ENCODE data around the gene MMP19. TPM values are rescaled to one million over a fixed set of nuclear protein-coding genes. Genes with fewer than 3 reads are reported as not detected.

The MMP19 gene, protein sequence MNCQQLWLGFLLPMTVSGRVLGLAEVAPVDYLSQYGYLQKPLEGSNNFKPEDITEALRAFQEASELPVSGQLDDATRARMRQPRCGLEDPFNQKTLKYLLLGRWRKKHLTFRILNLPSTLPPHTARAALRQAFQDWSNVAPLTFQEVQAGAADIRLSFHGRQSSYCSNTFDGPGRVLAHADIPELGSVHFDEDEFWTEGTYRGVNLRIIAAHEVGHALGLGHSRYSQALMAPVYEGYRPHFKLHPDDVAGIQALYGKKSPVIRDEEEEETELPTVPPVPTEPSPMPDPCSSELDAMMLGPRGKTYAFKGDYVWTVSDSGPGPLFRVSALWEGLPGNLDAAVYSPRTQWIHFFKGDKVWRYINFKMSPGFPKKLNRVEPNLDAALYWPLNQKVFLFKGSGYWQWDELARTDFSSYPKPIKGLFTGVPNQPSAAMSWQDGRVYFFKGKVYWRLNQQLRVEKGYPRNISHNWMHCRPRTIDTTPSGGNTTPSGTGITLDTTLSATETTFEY
- total RNA-seq (1 to 10 TPM; 1.4 to 2.8 (median 1.8) TPM), polyA plus RNA-seq (1 to 10 TPM in 2 of 3 donors, under 1 TPM in 1; 0.66 to 4.1 (median 1.1) TPM)
- long read RNA-seq, donor 1, partial matches to known transcripts: 1 of 1 reads
- long read RNA-seq, donor 1, other reads (novel, unspliced or antisense): 0 of 1 reads
- long read RNA-seq, donor 2, partial matches to known transcripts: 1 of 4 reads
- long read RNA-seq, donor 2, other reads (novel, unspliced or antisense): 1 of 4 reads

DNA sequence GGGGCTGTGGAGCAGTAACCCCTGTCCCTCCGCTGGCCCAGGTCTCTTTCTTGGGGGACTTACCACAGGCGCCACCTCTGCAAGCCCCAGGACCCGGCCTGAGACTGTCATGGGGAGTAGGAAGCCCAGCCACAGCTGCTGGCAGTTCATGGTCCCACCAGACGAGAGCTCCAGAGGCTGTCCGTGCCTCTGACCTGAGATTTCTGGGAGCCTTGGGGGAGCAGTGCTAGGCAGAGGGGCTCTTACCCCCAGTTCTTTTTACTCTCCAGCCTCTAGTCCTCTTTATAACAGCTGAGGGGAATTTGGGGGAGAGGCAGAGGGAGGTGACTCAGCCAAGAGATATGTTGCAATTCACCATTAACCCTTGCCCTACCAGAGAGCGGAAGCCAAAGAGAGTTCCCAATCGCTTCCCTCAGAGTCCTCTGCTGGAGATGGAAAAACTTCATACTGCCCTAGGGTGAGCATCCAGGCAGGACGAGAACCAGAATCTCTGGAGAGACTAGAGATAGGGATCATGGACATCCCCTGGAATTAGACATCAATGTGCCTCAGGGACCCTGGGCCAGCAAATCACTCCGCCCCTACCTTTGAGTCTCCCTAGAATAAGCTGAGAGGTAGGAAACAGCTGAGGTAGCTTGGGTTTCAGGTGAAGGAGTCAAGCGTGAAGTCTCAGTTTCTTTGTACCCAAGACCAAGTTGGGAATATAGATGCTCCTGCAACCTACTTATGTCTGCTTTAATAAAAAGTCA lies at the start of gene MMP19:
Gene MMP19, minus strand, starts transcription at position 256 of the 749 bp plus-strand sequence. Its CDS starts 106 bp downstream, at position 150.
- TF ChIP-seq, protein P1, sequence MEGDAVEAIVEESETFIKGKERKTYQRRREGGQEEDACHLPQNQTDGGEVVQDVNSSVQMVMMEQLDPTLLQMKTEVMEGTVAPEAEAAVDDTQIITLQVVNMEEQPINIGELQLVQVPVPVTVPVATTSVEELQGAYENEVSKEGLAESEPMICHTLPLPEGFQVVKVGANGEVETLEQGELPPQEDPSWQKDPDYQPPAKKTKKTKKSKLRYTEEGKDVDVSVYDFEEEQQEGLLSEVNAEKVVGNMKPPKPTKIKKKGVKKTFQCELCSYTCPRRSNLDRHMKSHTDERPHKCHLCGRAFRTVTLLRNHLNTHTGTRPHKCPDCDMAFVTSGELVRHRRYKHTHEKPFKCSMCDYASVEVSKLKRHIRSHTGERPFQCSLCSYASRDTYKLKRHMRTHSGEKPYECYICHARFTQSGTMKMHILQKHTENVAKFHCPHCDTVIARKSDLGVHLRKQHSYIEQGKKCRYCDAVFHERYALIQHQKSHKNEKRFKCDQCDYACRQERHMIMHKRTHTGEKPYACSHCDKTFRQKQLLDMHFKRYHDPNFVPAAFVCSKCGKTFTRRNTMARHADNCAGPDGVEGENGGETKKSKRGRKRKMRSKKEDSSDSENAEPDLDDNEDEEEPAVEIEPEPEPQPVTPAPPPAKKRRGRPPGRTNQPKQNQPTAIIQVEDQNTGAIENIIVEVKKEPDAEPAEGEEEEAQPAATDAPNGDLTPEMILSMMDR (IDR thresholded peaks at IDR 0.05): no peak

DNA sequence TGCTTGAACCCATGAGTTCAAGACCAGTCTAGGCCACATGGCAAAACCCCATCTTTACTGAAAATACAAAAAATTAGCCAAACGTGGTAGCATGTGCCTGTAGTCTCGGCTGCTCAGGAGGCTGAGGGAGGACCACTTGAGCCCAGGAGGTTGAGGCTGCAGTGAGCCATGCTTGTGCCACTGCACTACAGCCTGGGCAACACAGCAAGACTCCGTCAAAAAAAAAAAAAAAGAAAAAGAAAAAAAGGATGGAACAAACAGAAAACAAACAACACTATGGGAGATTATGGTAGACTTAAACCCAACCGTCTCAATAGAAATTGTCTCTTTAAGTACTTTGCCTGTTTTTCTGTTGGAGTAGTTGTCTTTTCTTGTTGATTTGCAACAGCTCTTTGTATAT lies 48.6 kb upstream of the MMP19 start:
- 89 to 90% (median 90%) methylated on average over 4 of the region's 4 CpGs for WGBS, 3 donors
- ATAC-seq (no peak), DNase-seq (no peak)
- Histone ChIP-seq H3K9me3 (no peaks in the 10 kb centered on the region), H3K4me1 (no peaks in the 10 kb centered on the region), H3K4me3 (no peak overlapping the region), H3K36me3 (ENCODE audit: insufficient read depth in 1 of 2, low read depth in 1 of 2) (no peaks in the 10 kb centered on the region), H3K27me3 (ENCODE audit: insufficient read depth in 3 of 3, low read length in 2 of 3) (no peaks in the 10 kb centered on the region), H3K27ac (no peak overlapping the region)
- intact Hi-C loops (cut with DNase I): no loop called here
- TF ChIP-seq, protein P1 (IDR thresholded peaks at IDR 0.05): no peak

More for the DNA sequence above, at the start of gene MMP19:
- Histone ChIP-seq H3K36me3 (ENCODE audit: insufficient read depth in 1 of 2, low read depth in 1 of 2) (no peaks in the 10 kb centered on the region), H3K4me1 (no peaks in the 10 kb centered on the region), H3K4me3 (peak within 1 kb of the TSS; percentile 35), H3K27ac (no peak within 1 kb of the TSS), H3K9me3 (no peaks in the 10 kb centered on the region), H3K27me3 (ENCODE audit: insufficient read depth in 3 of 3, low read length in 2 of 3) (peaks cover 0 to 9% (median 3%) of the 10 kb centered on the region in 3 donors)
- no peak for DNase-seq
- 48 to 63% (median 52%) methylated on average over 8 to 10 of the region's 10 CpGs for WGBS, 3 donors
- peak; percentile 40 to 66 (median 48) for ATAC-seq
- intact Hi-C loops (cut with DNase I): no loop called here

DNA sequence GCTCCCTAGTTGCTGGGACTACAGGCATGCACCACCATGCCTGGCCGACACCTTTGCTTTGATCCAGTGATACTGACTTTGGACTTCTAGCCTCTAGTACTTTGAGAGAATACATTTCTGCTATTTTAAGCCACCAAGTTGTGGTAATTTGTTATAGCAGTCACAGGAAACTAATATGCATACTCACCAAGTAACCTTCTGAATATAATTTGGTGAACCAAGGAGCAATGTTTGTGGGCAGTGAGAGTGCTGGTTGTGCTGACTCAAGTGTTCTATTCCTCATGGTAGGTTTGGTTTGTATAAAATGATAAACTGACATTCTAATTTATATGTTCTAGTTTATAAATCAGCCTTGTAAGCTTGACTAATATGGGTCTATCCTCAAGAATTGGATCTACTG lies 42.4 kb upstream of the MMP19 start:
- no peaks in the 10 kb centered on the region for H3K36me3 ChIP-seq (ENCODE audit: insufficient read depth in 1 of 2, low read depth in 1 of 2)
- H3K4me1 ChIP-seq: no peaks in the 10 kb centered on the region
- TF ChIP-seq, protein P1 (IDR thresholded peaks at IDR 0.05): no peak
- 83 to 91% (median 88%) methylated on average over 1 of the region's 1 CpG for WGBS, 3 donors
- H3K9me3 ChIP-seq: no peaks in the 10 kb centered on the region
- intact Hi-C loops (cut with DNase I): no loop called here
- no peaks in the 10 kb centered on the region for H3K27me3 ChIP-seq (ENCODE audit: insufficient read depth in 3 of 3, low read length in 2 of 3)
- DNase-seq: no peak
- H3K4me3 ChIP-seq: no peak overlapping the region
- no peak overlapping the region for H3K27ac ChIP-seq
- no peak for ATAC-seq

DNA sequence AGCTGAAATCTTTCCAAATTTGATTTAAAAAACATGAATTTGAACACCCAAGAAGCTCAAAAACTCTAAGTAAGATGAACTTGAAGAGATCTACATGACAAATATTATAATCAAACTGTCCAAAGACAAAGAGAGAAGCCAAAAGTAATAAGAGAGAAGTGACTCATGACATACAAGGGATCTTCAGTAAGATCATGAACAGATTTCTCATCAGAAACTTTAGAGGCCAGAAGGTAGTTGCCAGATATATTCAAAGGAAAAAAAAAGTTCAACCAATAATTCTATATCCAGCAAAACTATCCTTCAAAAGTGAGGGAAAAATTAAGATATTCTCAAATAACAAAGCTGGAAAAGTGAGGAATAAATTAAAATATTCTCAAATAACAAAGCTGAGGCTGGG lies 35.1 kb upstream of the MMP19 start:
- Histone ChIP-seq H3K4me3 (no peak overlapping the region), H3K27ac (no peak overlapping the region), H3K27me3 (ENCODE audit: insufficient read depth in 3 of 3, low read length in 2 of 3) (no peaks in the 10 kb centered on the region), H3K9me3 (peaks cover 7% of the 10 kb centered on the region), H3K36me3 (ENCODE audit: insufficient read depth in 1 of 2, low read depth in 1 of 2) (no peaks in the 10 kb centered on the region), H3K4me1 (no peaks in the 10 kb centered on the region)
- ATAC-seq (no peak), DNase-seq (no peak)
- intact Hi-C loops (cut with DNase I): no loop called here
- TF ChIP-seq, protein P1 (IDR thresholded peaks at IDR 0.05): no peak

Data from psoas muscle (tissue), 8 donors.